Activated CD4-positive, alpha-beta T cell treated with anti-CD3 and anti-CD28 coated beads, Interleukin-2, amount 50 U/mL, for 4 hours (primary cell): ENCODE results near the gene NRXN3.

Source experiments
- DNase-seq, 2 experiments: peaks; one replicate each; pipeline ENCODE4 v3.0.0-alpha.2; 2020

NRXN3 gene

DNA sequence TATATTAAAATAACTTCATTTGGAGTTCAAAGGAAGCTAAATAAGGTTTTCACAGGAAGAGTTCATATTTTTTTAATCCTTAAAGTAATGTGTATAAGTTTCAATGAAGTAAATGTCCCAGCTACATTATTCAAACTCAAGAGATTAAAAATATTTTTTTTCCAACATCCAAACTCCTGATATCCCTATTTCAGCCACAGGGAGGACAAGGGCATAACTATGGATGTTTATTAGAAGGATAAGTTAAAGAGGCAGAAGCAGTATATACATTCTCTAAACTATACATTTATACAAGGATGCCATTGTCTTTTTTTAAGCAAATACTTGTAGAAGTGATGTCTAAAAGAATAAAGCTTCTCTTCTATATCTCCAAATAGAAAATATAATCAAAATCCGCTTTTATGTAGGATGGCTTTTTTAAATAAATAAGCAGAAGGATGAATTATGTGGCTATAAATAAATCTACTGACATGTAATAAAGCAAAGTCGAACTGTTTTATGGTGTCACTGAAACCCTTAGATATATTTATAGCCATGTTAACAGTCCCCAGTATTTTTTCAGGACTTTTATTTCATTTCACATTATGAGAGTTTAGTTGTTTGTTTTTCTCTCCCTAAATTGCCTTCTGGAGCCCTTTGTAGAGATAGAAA lies 1104.6 kb downstream of the NRXN3 start:
- DNase-seq, result no peak

DNA sequence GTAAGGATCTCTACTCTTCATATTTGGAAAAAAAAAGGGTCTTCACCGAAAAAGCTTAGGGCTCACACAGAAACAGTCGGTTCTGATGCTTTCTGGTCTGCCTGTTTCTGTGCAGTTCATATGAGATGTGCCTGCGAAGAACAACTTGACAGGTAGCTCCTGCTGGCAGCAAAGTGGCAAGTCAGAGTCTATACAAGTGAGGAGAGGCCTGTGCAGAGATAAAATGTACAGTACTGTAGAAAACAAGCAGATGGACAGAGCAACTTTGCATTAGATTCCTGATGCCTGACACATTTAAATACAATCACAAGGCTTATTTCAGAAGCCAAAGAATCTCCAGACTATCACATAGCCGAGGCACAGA lies 1105.1 kb downstream of the NRXN3 start:
- no peak for DNase-seq

GRCh38 chr14:79278286-79278797 lies 1108.2 kb downstream of the NRXN3 start:
- no peak for DNase-seq

DNA sequence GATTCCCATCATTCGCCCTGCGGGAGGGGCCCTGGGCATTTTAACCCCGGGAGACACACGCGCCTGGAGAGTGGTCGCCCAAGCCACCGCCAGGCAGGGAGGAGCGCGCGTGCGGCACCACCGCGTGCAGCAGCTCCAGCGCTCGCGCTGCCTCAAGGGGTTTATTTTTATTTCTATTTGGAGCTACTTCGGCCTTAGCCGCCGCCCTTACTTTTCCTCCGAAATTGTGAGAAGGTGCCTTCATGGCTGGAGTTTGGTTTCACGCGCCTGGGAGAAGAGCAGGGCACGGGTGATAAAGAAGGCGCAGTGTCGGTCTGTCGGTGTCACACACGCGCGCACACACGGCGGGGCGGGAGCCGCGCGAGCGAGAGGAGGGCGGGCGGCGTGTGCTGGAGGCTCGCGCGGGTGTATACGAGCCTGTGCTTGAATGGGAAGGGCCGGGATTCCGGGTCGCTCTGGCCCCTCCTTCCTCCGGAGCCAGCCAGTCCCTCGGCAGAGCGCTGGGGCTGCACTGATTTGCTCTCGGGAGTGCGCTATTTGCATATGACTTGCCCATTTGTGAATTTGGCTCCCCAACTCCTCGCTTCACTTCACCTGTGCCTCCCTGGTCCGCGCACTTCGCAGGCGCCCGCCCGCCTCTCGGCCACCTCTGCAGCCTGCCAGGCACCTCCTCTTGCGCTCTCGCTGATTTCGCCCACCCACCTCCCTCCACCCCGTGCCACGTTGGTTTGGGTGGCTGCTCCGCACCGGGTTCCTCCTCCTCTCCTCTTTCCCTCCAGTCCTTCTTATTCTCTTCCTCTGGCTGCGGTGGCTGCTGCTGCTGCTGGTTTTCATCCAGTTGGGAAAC lies 1108.8 kb downstream of the NRXN3 start:
- DNase-seq, result no peak

- DNase-seq, result no peak
These were observed 1109.7 kb downstream of the NRXN3 start for GRCh38 chr14:79279645-79280597.

DNA sequence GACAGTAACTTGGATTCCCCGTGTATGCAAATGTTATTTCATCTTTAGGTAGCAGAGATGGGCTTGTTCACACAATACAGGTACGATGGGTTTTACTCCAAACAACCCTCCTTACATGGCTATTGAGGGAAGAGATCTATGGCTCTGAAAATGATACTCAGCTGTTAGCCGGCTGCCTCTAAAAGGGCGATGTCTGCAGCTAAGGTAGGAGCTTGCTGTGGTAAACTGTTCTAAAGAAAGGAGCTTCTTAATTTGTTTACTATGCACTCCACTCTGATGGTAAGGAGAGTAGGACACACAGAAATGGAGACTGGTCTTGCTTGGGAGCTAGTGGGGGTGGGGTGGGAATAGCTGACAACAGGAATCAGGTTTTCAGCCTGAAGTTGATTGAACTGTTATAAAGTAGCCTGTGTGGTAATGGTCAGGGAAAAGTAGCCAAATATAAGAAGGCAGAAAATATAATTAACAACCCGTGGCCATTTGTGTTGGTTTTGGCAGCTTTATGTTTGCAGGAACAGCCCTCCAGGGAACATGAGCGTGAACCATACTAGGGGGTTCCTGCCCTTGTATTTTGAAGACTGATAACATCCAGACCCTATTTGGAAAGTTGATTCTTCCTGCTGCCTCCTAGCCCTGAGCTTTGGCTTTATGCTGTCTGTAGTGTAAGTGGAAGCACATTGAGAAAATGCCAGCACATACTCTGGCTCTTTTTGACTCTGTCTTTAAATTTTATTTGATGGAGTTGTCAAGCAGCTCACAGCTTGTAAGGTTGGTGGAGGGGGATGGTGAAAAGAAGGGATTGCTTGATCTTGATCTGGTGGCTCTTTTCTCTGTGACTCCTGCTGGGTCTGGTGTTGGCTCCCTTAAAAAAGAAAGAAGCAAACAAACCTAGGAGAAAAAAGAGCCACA lies 1111.3 kb downstream of the NRXN3 start:
- no peak for DNase-seq

- DNase-seq, result no peak
These were observed 1114.4 kb downstream of the NRXN3 start for GRCh38 chr14:79284621-79285020.

- no peak for DNase-seq
These were observed 1115.1 kb downstream of the NRXN3 start for GRCh38 chr14:79285263-79285662.

- DNase-seq, result no peak
These were observed 1117.8 kb downstream of the NRXN3 start for GRCh38 chr14:79287976-79288375.

DNA sequence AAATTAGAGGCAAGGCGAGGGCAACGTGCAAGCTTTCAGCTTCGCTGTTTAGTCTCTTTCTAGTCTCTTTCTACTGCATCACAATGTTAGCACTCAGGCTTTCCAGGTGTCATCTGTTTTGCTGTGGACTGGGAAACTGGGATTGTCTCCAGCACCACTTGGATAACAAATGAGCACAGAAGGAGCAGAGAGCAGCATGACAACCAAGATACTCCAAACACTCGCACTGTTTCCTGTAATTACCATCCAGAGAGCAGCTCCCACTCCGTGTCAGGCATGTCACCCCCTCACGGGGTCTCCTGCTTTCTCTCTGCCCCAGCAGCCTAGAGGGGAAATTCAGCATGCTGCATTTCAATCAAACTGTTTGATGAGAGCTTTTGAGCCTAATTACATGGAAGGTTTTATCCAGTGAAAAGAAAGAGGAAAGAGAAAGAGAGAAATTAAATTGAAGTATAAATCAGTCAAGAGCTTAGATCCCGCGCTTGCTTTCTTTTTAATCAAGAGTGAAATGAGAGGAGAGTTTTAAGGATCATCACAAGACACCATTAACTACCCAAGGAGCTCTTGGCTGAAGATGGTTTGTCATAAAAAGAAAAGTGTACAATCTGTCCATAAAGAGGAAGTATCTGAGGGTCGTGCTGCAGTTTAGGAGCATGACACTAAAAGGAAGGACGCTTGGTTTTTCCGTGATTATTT lies 1123.5 kb downstream of the NRXN3 start:
- no peak for DNase-seq

DNA sequence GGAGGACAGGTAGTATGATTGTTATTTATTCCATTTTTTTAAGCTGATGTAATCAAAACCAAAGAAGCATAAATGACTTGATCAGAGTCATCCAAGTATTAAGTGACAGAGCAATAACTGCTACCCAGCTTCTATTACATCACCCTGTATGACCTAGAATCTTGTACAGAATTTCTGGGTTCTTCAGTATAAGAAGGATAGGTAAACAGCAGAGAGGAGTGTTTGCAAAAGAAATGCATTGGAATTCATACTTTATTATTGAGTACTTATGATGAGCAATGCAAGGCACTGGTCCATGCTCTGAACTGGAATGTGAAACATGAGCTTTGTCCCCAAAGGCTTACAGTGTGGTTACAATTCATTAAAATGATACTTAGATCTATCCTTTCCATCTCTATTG lies 1124.3 kb downstream of the NRXN3 start:
- no peak for DNase-seq

DNA sequence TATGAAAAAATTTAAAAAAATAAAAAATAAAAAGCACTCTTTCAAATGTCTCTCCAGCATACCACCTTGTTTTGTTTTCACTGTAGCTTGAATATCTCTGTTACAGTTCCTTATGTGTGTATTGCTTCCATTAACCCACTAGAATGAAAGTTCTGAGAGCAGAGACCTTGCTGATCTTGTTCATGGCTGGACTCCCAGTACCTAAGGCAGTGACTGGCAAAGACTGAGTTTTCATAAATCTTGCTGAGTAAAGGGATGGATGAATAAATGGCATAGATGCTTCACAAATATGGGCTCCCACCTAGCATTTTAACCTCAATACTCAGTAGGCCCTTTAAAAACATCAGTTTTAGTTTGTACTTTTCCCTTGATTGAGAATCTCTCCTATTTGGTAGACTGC lies 1125.2 kb downstream of the NRXN3 start:
- DNase-seq, result no peak

DNA sequence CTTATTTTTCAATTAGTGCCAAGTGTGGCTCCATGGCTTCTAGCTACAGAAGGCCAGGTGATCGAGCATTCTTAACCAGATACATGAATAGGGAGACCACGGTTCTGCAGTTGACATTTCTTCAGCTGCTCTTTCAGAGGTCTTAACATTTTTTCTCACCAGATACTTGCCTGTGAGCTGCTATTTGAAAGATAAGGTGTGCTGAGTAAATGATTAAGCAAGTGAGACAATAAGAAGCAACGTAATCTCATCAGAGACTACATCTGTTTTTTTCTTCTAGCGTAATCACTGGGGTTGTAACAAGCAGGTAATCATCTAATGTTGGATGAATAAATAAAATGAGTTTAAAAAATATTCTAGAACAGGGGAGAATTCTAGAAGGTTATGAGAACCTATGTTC lies 1128.2 kb downstream of the NRXN3 start:
- DNase-seq, result no peak

- DNase-seq, result no peak
These were observed 1129.0 kb downstream of the NRXN3 start for GRCh38 chr14:79299162-79299561.

DNA sequence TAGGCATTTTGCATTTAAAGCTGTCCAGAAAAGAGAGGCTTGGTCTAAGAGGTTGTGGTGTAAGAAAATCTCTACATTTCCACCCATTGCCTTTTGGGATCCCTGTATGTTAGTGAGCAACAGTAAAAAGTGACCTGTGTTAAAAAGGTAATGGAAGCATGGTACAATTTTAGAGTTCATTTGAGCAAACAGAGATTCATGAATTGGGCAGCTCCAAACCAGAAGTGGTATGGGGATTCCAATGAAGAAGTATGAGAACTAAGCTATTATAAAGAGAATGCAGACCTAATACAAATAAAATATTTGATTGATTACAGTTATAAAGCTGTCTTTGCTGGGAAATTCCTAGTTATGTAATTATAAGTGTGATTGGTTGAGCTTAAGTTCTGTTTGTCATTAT lies 1134.1 kb downstream of the NRXN3 start:
- no peak for DNase-seq

GRCh38 chr14:79306546-79306945 lies 1136.4 kb downstream of the NRXN3 start:
- DNase-seq, result no peak

DNA sequence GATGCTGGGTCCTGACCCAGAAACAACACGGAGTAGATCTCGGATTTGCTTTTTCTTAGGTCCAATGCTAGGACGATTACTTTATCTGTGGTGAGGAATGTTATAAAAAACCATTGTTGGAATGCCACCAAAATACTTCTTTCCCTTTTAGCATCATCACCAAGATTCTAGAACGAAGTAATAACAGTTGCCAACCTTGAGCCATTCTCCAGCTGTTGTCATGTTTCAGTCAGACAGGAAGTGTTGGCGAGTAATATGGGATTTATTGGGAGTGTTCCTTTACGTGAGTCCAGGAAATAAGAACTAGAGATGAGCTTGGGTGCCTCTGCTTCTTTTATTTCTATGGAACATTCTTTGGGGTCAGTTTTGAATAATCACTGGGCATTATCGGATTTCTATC lies 1148.2 kb downstream of the NRXN3 start:
- DNase-seq, result no peak

GRCh38 chr14:79320561-79320960 lies 1150.4 kb downstream of the NRXN3 start:
- DNase-seq, result no peak

GRCh38 chr14:79321070-79321469 lies 1150.9 kb downstream of the NRXN3 start:
- no peak for DNase-seq

GRCh38 chr14:79325071-79325470 lies 1154.9 kb downstream of the NRXN3 start:
- no peak for DNase-seq

DNA sequence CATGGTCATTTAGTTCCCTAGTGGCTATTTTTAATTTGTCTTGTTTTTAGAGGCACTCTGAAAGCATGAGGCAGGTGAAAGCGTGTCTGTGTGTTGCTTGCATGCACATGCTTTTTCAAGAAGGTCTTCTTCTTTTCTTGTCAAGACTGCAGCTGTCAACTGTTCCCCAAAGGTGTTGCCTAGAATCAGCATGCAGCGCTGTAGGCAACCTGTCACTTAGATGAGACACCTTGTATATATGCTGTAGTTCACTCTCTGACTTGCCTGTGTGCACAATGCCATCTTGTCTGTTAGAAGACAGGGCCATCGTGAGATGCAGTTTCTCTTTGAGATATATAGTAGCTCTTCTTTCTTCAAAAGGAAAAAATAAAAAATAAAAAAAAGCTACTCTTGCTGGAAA lies 1155.4 kb downstream of the NRXN3 start:
- no peak for DNase-seq

DNA sequence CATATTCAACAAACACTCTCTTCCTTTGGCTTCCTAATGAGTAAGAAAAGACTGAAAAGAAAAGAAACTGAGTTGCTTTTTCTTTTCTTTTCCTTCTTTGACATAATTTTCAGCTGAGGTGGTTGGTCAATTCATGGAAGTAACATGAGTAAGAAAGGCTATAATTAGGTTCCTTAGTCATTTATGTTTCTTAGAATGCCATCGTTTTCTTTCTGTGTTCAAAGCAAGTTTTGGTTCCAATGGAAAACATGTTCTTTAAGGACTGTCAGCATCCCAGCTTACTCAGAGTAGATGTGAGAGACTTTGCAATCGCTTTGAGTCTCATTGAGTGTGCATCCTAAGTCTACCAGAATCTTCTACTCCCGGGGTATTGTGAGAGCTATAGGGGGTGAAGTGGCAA lies 1158.7 kb downstream of the NRXN3 start:
- no peak for DNase-seq
